NCI-H1417 treated with DMSO at 0.1 percent for 48 hours (cell line): ENCODE results near the gene LDLRAD4.

Source experiments
- DNase-seq: peaks from one replicate; lab custom pipeline; 2025; lab: John Stamatoyannopoulos, UW

The LDLRAD4 gene

GRCh38 chr18:13447621-13448334 is 229.2 kb downstream of the LDLRAD4 start:
- peak; percentile 29 for DNase-seq

GRCh38 chr18:13448335-13448795 is 229.8 kb downstream of the LDLRAD4 start:
- no peak for DNase-seq

- no peak for DNase-seq
Observed at GRCh38 chr18:13449651-13450050, 231.1 kb downstream of the LDLRAD4 start.

- DNase-seq: no peak
Observed at GRCh38 chr18:13450289-13451212, 232.0 kb downstream of the LDLRAD4 start.

GRCh38 chr18:13451213-13451540 is 232.6 kb downstream of the LDLRAD4 start:
- no peak for DNase-seq

- no peak for DNase-seq
Observed at GRCh38 chr18:13451661-13452387, 233.3 kb downstream of the LDLRAD4 start.

GRCh38 chr18:13452388-13452811 is 233.8 kb downstream of the LDLRAD4 start:
- no peak for DNase-seq

- peak; percentile 54 for DNase-seq
Observed at GRCh38 chr18:13452871-13453680, 234.5 kb downstream of the LDLRAD4 start.

GRCh38 chr18:13453714-13454113 is 235.2 kb downstream of the LDLRAD4 start:
- DNase-seq: peak; percentile 54

- no peak for DNase-seq
Observed at GRCh38 chr18:13454363-13455150, 236.0 kb downstream of the LDLRAD4 start.

- no peak for DNase-seq
Observed at GRCh38 chr18:13455471-13455870, 236.9 kb downstream of the LDLRAD4 start.

- no peak for DNase-seq
Observed at GRCh38 chr18:13455960-13456481, 237.5 kb downstream of the LDLRAD4 start.

GRCh38 chr18:13456736-13457271 is 238.2 kb downstream of the LDLRAD4 start:
- no peak for DNase-seq

- DNase-seq: no peak
Observed at GRCh38 chr18:13457327-13457726, 238.8 kb downstream of the LDLRAD4 start.

GRCh38 chr18:13460946-13461345 is 242.4 kb downstream of the LDLRAD4 start:
- no peak for DNase-seq

- DNase-seq: no peak
Observed at GRCh38 chr18:13461469-13461868, 242.9 kb downstream of the LDLRAD4 start.

- DNase-seq: no peak
Observed at GRCh38 chr18:13461936-13462335, 243.4 kb downstream of the LDLRAD4 start.

- no peak for DNase-seq
Observed at GRCh38 chr18:13462686-13463085, 244.1 kb downstream of the LDLRAD4 start.

GRCh38 chr18:13463526-13464210 is 245.1 kb downstream of the LDLRAD4 start:
- DNase-seq: no peak
